Smooth muscle cell of the brain vasculature (primary cell): ENCODE results near the gene SLC37A1.

ENCODE experiments used
- DNase-seq: peaks from one replicate; pipeline ENCODE4 v3.0.0-alpha.2; 2012; ENCODE audit warnings: low read depth, low spot score

SLC37A1 gene

DNA sequence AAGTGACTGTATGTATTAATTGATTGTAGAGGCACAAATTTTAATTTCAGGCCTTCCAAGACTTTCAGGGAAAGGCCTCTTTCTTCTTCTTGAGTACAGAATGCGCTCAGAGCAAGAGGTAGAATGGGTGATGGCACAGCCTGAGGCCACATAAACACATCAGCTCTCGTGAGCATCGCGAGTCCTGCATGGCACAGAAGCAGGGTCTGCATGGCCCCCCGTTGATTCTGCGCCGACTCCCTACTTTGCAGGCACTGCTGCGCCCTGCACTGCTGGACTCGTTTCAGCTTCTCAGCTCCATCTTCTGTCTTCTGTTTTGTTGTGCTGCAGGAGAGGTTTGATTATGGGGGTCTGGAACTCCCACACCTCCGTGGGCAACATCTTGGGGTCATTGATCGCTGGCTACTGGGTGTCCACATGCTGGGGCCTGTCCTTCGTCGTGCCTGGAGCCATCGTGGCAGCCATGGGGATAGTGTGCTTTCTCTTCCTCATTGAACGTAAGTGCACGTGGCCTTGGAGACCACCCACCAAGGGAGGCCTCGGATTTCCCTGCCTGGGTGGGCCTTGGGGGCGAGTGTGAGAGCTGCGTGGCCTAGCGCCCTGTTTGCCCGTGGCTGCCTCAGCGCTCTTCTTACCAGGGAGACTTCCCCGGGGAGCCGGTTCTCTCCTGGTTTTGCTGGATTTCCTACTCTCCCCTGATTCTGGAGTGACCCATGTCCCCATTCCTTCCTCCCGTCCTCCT, 29.6 kb downstream of the SLC37A1 start:
- DNase-seq = no peak

DNA sequence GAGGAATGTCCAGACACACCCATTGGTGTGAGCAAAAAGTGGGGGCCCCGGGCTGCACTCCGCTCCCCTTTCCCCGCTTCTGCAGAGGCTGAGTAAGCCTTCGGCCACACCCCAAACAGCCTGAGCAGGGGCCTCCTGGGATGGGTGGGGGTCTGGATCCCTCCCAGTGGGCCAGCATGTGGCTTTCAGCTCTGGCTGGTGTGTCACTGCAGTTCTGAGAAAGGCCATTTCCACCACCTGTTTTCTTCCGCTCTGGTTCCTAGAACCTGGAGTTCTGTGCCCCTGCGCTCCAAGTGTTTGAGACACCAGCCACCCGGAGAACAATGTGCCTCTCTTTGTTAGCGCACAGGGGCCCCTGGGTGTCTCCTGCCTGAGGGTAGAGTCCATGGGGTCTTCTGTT, 30.9 kb downstream of the SLC37A1 start:
- no peak for DNase-seq

DNA sequence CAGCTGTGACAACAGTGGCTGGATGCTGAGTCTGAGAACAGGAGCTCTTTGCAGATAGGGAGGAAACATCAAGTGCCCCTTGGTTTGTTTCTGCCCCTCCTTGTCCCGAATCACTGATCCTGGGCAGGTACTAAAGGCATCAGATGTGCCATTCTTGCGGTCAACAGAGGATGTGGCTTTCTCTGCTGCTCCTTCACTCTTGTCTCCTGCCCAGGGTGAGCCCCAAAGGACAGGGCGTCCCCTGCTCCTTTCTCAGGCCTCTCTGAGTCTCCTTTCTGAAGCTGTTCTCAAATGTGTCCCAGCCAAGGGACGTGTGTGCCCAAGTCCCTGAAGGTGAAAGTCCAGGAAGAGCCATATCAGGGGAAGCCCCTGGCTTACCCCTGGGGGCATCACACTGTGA, 31.7 kb downstream of the SLC37A1 start:
- no peak for DNase-seq

DNA sequence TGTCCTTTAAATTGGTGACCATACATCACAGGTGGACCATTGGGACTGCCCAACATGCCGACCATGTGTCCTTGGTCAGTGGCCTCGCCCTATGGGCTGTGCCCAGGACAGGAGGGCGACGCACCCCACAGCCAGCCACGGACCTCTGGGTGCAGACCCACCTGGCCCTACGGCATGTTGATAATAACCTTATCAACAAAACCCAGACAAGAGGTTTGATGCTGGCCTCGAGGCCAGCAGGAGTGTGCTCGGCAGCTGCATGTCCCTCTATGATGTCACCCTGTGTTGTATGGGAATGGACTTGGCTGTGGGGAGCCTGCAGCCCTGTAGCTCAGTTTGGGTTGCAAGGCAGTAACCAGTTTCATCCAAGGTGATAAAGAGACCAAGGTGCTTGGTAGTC, 32.1 kb downstream of the SLC37A1 start:
- DNase-seq = no peak

DNA sequence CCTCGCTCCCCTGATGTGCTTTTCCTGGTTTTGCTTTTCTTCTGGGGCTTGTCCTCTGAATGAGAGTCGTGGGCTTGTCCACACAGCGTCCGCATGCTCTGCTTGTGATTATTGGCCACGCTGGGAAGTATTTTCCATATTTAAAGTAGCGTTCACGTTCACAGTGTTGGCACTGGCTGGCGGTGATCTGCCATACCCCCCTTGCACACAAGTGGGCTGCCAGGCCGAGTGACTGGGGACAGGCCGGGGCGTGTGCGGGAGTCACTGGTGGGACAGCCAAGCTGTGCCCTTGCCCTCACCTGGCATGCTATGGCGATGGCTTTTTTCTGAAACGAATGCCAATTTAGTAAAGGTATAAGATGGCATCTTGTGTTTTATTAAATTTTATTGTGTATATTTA, 32.8 kb downstream of the SLC37A1 start:
- no peak for DNase-seq

DNA sequence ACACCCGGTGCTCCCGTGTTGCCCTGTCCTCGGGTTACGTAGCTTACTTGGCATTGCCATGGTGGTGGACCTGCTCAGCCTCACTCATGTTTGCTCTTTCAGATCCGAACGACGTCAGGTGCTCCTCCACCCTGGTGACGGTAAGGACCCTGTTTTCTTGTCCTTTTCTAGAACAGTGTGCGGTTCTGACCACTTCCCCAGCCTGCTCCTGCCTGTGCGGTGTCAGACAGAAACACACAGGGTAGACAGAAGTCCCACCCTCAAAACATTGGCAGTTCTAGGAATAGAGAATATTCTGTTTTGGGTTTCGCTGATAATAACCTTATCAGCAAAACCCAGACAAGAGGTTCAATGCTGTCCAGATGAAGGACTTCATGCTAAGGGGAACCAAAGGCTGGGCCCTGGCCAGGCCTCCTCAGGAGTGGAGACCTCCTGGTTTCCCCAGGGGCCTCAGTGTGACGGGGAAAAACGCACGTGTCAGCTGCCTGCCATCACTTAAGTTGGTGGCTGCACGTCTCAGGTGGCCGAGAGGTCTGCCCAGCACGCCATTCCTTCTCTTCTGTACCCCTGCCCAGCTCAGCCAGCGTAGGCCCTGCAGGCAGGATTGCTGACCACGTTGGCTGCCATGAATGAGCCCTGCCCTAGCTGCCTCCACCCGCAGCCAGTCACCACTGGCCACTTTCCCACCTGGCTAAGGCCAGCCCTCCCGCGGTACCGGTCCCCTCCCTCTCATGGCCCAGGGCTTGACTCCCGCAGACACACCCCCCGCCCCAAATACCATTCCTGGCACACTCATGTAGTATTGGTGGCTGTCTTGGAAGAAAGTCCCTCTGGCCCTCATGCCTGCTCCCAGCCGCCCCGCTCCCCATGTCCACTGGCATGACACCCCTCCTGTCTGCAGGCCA, 33.6 kb downstream of the SLC37A1 start:
- no peak for DNase-seq

DNA sequence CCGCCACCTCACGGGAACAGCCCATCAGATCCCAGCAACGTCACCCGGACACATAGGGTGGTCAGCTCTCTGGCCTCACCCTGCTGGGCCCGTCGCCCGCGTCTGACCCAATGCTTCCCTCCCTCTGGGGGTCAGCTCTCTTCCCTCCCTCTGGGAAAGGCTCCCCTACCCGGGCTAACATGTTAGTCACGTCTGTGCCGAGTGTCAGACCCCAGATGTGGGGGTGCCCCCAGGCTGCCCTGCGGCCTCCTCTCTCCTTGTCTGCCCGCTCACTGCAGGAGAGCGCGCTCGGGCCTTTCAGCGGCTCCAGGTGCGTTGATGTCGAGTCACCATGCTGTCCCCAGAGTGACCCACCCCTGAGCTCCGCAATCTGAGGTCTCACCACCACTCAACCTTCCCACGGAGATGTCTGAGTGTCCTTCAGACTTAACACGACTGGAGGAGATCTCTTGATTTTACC, 34.3 kb downstream of the SLC37A1 start:
- no peak for DNase-seq

DNA sequence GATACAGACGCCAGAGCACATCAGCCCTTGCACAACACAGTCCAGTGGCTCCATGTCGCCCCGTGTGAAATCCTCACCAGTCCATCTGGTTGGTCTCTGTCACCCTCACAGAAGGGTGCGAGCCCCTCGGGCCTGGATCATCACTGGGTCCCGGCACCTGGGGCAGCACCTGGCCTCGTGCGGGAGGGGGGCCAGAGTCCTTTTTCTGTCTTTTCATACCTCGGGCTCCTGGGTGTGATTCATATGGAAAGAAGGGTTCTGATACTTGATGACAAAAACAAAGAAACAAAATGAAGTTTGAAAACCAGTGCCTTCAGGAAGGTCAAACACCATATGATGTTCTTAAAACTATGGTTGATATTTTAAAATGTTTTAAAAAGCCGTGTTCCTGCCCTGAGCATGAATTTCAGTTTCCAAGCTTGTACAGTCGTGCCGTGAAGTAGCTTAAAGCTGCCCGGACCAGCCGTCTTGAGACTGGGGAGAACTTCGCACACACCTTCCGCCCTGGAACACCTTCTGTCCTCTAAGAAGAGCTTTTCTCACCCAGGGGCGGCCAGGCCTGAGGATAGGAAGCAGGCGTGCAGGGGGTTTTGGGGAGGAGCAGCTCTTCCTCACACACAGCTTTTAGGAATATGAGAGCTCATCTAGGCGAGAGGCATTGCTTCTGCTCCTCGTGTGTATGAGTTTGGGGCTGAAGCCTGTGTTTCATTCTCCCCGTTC, 35.2 kb downstream of the SLC37A1 start:
- no peak for DNase-seq

DNA sequence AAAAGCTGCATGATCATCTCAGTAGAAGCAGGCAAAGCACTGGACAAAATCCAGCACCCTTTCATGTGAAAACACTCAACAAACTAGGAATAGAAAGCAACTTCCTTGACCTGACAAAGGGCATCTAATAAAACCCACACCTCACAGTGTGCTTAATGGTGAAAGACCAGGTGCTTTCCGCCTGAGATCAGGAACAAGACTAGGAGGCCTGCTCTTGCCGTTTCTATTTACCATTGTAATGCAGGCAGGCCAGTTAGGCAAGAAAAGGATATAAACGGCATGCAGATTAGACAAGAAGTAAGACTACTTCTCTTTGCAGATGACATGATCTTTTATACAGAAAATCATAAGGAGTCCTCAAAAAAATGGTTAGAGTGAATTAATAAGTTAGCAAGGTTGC, 37.2 kb downstream of the SLC37A1 start:
- DNase-seq = no peak

DNA sequence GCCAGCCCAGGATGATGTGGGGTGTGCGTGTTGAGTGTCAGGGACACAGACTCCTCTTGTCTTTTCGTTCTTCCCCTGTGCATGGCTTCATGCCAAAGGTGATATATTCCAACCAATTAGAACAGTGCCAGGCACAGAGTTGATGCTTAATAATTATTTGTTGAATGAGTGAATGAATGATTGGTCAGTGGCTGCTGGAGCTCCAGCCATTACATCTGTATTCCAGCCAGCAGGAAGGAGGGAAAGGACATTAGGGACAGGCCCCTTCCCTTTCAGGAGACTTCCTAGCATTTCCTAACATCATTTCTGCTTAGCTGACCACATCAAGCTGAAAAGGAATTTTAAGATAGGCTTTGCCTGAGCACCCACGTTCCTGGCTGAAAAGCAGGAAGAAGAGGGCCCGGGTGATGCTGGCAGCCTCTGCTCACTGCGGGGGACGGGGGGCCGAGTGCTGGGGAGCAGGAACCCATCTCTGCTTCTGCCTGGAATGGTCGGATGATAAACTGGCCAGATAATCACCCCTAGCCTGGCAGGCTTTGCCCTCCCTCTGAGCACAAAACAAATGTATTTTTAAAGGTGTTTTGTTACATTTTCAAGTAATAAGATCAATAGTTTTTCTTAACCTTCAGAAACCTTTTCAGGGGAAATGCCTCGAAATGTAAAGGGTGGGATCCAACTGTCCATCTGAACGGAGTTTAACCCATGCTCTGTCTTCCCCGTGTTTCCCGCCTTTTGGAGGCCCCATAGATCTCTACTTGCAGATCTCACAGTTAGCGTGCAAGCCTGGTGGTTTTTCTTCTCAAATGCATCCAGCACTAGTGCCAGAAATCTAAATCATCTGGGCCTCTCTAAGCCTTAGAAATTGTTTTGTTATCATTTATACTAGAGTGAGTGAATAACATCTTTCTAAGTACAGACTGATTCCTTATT, 39.0 kb downstream of the SLC37A1 start:
- no peak for DNase-seq

DNA sequence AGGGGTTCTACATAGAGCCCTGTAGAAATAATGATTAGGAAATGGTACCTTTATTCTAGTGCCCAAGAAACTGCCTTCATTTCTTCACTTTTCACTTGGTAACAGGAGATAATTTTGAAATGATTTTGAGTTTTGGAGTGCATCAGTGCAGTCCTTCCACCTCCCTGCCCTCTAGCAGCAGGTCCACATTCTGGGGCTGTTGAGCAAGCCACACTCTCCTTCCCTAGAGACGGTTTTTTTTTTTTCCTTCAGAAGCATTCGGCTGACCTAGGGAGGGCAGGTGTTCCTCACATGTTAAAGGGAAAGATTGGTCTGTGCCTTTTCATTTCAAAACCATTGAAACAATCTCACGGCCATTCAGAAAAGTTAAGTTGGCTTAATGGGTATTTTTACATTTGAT, 39.8 kb downstream of the SLC37A1 start:
- no peak for DNase-seq

DNA sequence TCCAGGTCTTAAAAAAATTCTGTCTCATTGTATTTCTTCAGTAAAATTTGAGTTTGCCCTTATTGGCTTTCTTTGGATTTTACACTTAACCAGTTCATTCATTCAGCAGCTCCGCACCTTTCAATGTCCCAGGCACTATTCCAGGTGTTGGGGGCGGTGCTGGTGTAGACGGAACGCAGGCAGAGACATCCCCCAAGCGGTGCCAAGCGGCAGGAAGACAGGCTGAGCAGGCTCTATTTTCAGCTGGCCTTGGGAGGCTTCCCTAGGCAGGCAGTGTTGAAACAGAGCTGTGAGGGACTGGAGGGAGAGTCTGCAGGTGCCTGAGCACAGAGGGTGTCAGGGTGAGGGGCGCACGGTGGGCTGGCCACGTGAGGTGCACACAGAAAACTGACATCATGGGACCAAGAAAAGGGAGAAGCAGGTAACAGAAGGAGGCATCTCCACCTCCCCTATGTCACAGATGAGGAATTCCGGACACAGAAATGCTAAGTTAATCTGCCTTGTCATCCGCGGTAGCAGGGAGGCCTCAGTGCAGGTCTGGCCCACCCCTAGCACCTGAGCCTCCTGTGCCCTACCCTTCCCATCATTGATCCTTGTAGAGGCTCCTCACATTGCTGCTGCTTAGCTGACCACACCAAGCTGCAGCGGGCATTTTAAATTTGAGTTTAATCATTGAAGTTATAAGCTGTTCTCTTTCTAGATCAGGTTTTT, 40.8 kb downstream of the SLC37A1 start:
- no peak for DNase-seq

DNA sequence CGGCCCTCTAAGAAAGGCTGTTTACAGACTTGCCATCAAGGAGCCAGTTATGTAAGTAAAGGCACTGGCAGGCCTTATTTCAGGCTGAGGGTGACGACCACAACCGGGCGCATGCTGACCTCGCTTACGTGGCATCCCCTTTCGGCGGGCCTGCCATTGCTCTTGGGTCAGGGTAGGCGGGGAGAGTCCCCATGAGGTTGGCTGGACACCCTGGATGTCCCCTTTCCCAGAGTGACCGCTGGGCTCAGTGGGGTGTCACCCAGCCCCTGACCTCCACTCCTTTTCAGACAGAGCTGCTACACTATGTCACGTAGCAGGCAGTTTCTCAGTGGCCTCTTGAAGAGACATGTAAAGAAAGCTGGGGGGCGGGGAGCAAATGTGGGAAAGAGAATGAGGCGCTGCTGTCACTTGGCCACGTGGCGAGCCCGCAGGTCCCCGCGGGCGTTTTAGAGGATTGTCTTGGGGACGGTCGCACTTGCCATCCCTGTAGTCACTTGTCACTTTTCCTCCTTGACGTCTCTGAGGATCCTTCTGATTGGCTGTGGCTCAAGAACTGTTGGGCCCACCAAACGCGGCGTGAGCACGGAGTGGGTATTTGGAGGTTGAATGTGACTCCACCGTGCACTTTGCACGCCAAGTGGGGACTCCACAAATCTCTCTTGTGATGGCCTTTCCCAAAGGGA, 42.2 kb downstream of the SLC37A1 start:
- DNase-seq = no peak

DNA sequence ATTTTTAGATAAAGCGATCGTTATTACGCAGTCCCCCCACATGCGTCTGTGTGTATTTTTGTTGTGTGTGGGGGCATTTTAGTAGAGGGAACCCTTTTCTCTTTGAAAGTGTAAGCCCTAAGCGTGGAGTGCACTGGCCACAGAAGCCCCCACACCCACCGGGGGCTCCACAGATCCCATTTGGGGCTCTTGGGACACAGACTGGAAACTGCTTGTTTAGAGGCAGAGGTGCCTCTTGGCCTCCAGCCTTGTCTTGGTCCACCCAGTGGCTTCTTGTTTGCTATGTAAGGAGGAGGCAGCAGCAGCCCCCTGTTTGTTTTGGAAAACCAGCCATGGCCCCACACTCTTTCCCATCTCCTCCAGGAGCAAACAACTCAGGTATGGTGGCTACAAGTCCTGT, 42.8 kb downstream of the SLC37A1 start:
- no peak for DNase-seq

DNA sequence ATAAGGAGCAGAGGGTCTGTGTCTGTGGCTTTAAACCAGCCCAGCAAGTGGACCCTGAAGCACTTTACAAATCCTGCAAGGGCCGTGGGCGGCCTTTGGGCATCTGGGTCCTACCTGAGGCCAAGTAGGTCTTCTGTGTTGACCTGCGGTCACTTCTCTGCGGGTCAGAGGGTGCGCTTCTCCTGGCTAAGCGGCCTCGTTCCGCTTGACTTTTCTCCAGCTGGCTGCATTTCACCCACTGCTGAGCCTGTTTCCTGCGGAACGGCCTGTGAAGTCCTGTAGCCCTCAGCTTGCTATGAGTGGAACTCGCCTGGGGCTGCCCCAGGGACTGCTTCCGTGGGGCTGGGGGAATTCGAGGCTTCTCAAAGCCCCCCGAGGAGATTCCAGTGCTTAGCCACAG, 43.3 kb downstream of the SLC37A1 start:
- DNase-seq = no peak

DNA sequence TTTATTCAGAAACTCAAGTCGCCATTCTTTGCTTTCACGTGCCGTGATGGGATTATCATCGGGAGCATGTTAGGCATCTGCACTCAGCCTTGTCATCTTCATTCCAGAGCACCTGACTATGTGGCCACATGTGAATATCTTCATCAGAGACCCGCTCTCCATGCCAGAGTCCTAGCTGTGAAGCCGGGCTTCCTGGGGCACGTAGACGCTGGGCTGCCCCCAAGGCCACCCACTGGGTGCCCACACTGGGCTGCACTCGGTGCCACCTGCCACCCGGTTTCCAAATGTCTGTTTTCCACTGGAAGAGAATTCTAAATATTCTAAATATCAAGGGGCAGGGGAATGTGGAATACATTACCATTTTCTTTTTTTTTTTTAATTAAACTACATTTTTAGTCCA, 43.8 kb downstream of the SLC37A1 start:
- DNase-seq = no peak

DNA sequence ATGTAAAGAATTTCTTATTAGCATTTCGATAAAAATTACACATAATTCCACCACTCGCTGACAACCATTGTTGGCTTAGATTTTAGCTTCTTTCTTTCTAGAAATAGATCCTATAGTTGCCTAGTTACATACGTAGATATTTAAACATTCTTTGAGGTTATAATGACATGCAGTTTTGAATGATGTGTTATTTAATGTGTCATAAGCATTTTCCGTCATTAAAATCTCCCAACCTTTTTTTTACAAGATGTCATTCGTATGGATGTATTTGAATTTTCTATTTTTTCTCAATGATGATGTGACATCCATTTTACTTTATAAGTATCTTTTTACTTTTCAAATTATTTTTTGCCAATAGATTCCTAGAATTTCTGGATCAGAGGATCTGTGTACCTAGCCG, 44.7 kb downstream of the SLC37A1 start:
- DNase-seq = no peak

DNA sequence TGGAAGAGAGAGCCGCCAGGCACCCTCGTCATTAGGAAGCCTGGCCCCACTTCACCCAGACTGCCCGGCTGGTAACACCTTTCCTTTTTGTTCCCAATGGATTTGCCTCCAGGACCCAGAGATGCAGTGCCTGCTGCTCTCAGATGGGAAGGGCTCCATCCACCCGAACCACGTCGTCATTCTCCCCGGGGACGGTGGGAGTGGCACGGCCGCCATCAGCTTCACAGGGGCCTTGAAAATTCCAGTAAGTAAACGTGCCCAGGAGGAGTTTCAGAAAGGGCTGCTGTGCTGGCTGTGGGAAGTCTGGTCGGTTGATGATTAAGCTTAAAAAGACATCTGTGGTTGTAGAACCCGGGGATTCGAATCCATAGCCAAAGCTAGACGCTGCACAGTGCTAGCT, 45.2 kb downstream of the SLC37A1 start:
- no peak for DNase-seq

DNA sequence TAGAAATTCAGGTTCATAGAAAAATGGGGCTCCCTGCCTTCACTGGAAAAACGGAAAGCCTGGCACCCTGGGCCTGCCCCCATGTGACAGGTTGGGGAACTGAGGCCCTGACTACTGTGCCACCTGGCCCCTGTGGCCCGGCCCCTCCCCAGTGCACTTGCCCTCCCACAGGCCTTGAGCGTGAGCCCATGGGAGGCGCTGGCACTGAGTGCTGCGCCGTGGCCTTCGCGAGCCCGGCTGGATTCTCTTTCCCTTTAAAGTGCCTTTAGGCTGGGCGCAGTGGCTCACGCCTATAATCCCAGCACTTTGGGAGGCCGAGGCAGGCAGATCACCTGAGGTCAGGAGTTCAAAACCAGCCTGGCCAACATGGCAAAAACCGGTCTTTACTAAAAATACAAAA, 45.7 kb downstream of the SLC37A1 start:
- no peak for DNase-seq
